Left lobe of liver (tissue), 2 donors: ENCODE measurements around the gene BPIFB4. TPM values are rescaled to one million over a fixed set of nuclear protein-coding genes. Genes with fewer than 3 reads are reported as not detected.
"Not testable (repeated sequence)": the region's sequence is repeated elsewhere in the genome, so short reads cannot be mapped to it uniquely, and the experiment has no call there.

ENCODE experiments used
- ATAC-seq: fragments of 200-7000 bp; cut with Tn5 transposase; one replicate; pipeline ENCODE4 v1.9.1; 2020; ENCODE audit warnings: mild to moderate bottlenecking, moderate library complexity
- DNase-seq: peaks from one replicate; pipeline ENCODE4 v3.0.0-alpha.2; 2020; ENCODE audit warnings: low spot score
- total RNA-seq: library from RNA; stranded (reverse); gene quantifications from one replicate; pipeline ENCODE4 v1.2.1, GENCODE V29; 2021
- donor health status: DM: no; HTN: no; CAD: no; lungs with moderate emphysema.
- donor health status: DM: no; HTN: yes; CAD: no.

BPIFB4 gene
- total RNA-seq, 1 donor from 2014 or later: not detected

GRCh38 chr20:33083544-33084340, 4.3 kb downstream of the BPIFB4 start:
- ATAC-seq (no peak), DNase-seq (no peak)

GRCh38 chr20:33084722-33085121, 5.3 kb downstream of the BPIFB4 start:
- DNase-seq: no peak
- ATAC-seq: no peak

- ATAC-seq (no peak), DNase-seq (no peak)
Measured at GRCh38 chr20:33086052-33086722, 6.7 kb downstream of the BPIFB4 start.

GRCh38 chr20:33091147-33091546, 11.7 kb downstream of the BPIFB4 start:
- no peak for ATAC-seq
- no peak for DNase-seq

- DNase-seq (no peak), ATAC-seq (no peak)
Measured at GRCh38 chr20:33091693-33092092, 12.2 kb downstream of the BPIFB4 start.

- ATAC-seq (no peak), DNase-seq (no peak)
Measured at GRCh38 chr20:33092361-33092760, 12.9 kb downstream of the BPIFB4 start.

GRCh38 chr20:33093074-33093473, 13.6 kb downstream of the BPIFB4 start:
- DNase-seq: no peak
- no peak for ATAC-seq

- no peak for ATAC-seq
- DNase-seq: no peak
Measured at GRCh38 chr20:33093582-33093981, 14.1 kb downstream of the BPIFB4 start.

- ATAC-seq (no peak), DNase-seq (no peak)
Measured at GRCh38 chr20:33095249-33095648, 15.8 kb downstream of the BPIFB4 start.

GRCh38 chr20:33095902-33096584, 16.6 kb downstream of the BPIFB4 start:
- peak; percentile 59 for DNase-seq
- peak; percentile 99 for ATAC-seq

- DNase-seq: no peak
- no peak for ATAC-seq
Measured at GRCh38 chr20:33097001-33097400, 17.6 kb downstream of the BPIFB4 start.

GRCh38 chr20:33099843-33100538, 20.5 kb downstream of the BPIFB4 start:
- ATAC-seq (no peak), DNase-seq (no peak)

- DNase-seq: no peak
Measured at GRCh38 chr20:33103556-33103955, 24.1 kb downstream of the BPIFB4 start.

GRCh38 chr20:33104336-33104735, 24.9 kb downstream of the BPIFB4 start:
- ATAC-seq (no peak), DNase-seq (no peak)

More at GRCh38 chr20:33103556-33103955, 24.1 kb downstream of the BPIFB4 start:
- ATAC-seq: no peak

GRCh38 chr20:33105316-33105924, 26.0 kb downstream of the BPIFB4 start:
- ATAC-seq: no peak
- DNase-seq: no peak

GRCh38 chr20:33106058-33106620, 26.7 kb downstream of the BPIFB4 start:
- ATAC-seq, DNase-seq: not testable (repeated sequence)

- no peak for ATAC-seq
- DNase-seq: no peak
Measured at GRCh38 chr20:33108661-33109060, 29.2 kb downstream of the BPIFB4 start.

- no peak for DNase-seq
- ATAC-seq: no peak
Measured at GRCh38 chr20:33110147-33110825, 30.8 kb downstream of the BPIFB4 start.

- no peak for DNase-seq
- no peak for ATAC-seq
Measured at GRCh38 chr20:33111306-33111705, 31.9 kb downstream of the BPIFB4 start.
